CD1c-positive myeloid dendritic cell (primary cell): ENCODE data around the gene CDC25B.

Source experiments
- DNase-seq: peaks from one replicate; pipeline ENCODE4 v3.0.0-alpha.2; 2016; ENCODE audit errors: extremely low spot score

CDC25B gene

GRCh38 chr20:3795511-3796468, at the start of gene CDC25B:
CDC25B (plus strand) TSS chr20:3796310; CDS start chr20:3796532, 222 bp downstream.
- peak; percentile 91 for DNase-seq

GRCh38 chr20:3747471-3747870, 48.6 kb upstream of the CDC25B start:
- DNase-seq: no peak

- no peak for DNase-seq
Measured at GRCh38 chr20:3748073-3748472, 48.0 kb upstream of the CDC25B start.

GRCh38 chr20:3749087-3749688, 46.9 kb upstream of the CDC25B start:
- DNase-seq: no peak

- peak; percentile 47 for DNase-seq
Measured at GRCh38 chr20:3749689-3750531, 46.2 kb upstream of the CDC25B start.

- no peak for DNase-seq
Measured at GRCh38 chr20:3751305-3751674, 44.8 kb upstream of the CDC25B start.

- peak; percentile 88 for DNase-seq
Measured at GRCh38 chr20:3751675-3752385, 44.3 kb upstream of the CDC25B start.

- DNase-seq: no peak
Measured at GRCh38 chr20:3752386-3752759, 43.7 kb upstream of the CDC25B start.

- DNase-seq: peak; percentile 67
Measured at GRCh38 chr20:3753098-3753497, 43.0 kb upstream of the CDC25B start.

- DNase-seq: no peak
Measured at GRCh38 chr20:3753501-3754275, 42.4 kb upstream of the CDC25B start.

- DNase-seq: no peak
Measured at GRCh38 chr20:3754276-3754630, 41.9 kb upstream of the CDC25B start.

- DNase-seq: no peak
Measured at GRCh38 chr20:3755269-3755668, 40.8 kb upstream of the CDC25B start.

- DNase-seq: no peak
Measured at GRCh38 chr20:3755814-3756480, 40.2 kb upstream of the CDC25B start.

GRCh38 chr20:3757268-3757667, 38.8 kb upstream of the CDC25B start:
- no peak for DNase-seq

- no peak for DNase-seq
Measured at GRCh38 chr20:3758566-3758965, 37.5 kb upstream of the CDC25B start.

- DNase-seq: no peak
Measured at GRCh38 chr20:3759316-3759823, 36.7 kb upstream of the CDC25B start.

GRCh38 chr20:3759884-3760283, 36.2 kb upstream of the CDC25B start:
- no peak for DNase-seq

GRCh38 chr20:3760655-3761348, 35.3 kb upstream of the CDC25B start:
- no peak for DNase-seq
